GM21825 (cell line): ENCODE measurements around the gene FLVCR1.

Experiments used
- ATAC-seq: cut with Tn5 transposase; IDR thresholded peaks from one replicate; pipeline ENCODE4 v1.9.1; 2021; ENCODE audit warnings: mild to moderate bottlenecking, moderate library complexity; ENCODE audit not compliant: unreplicated experiment

FLVCR1 gene

DNA sequence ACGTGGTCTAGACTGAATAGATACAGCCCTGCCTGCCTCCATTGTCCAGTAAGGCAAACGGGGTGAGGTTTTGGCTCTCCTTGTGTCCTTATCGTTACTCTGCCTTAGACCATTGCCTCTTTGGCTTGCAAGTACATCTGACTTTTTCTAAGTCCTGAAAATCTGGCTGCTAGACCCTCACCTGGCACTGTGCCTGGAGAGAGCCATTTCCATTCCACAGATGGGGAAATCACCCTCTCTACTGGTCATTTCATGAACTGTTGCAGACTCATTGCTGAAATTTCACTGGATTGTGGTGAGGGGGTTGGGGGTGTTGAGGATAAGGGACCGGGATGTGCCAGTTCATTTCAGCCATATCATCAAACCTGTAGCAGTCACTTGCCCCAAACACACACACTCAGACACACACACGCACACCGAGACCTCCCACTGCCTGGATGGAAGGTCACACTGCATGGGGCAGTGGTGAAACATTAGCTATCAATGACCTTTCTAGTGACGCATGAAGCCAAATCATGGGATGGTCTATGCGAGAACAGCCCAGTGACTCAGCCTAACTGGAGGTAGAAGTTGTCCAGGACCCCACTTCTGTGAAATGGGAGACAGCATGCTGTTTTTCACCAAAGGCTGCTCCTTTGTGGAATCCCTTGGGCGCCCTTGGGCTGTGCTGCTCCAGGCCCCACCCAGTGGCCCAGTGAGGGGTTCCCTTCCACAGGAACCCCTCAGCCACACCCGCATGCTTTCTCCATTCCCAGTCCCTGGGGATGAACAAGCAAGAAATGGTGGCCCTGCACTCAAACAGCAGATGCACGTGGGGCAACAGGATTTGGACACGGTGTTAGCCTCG lies 57.4 kb downstream of the FLVCR1 start:
- no peak for ATAC-seq

DNA sequence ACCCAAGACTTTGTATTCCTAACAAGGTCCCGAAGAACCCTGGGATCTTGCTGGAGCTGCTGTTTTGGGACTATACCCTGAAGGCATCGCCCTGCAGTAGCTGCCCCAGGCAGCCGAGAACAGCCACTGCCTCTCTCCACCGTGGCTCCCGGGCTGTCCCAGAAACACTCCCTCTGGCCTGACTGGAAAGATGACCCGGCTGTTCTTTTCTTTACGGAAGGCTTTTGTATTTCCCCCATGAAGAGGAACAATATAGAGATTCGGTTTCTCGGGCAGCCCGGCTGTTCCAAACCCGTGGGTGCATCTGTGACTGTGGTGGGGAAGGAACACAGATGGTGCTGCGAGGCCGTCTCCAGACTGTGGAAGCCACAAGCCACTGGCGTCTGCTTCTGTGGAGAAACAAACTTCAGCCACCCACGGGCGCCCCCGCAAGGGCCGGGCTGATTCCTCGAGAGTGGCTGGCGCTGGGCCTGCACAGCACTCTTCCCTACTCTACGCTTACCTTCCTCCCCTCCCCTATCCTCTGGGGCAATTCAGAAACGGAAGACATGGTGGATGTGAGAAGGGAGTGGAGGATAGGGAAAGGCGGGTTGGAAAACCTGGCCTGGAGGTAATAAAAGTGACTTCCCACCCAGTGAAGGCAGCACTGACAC lies 58.5 kb downstream of the FLVCR1 start:
- no peak for ATAC-seq

DNA sequence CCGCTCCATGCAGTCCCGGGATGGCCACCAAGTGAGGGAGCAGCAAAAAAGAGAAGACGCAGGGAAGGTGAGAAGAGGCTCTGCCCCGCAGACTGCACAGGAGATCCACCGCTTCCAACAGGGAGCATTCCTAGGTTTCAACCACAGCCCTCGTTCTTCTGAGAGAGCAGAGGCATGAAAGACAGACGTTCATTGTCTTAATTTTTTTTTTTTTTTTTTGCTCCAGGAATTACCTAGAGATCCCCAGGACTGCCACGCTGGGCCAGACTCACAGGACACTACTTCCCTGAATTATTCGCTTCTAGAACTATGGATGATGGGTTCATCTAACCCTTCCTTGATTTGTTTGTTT lies 59.0 kb downstream of the FLVCR1 start:
- no peak for ATAC-seq

DNA sequence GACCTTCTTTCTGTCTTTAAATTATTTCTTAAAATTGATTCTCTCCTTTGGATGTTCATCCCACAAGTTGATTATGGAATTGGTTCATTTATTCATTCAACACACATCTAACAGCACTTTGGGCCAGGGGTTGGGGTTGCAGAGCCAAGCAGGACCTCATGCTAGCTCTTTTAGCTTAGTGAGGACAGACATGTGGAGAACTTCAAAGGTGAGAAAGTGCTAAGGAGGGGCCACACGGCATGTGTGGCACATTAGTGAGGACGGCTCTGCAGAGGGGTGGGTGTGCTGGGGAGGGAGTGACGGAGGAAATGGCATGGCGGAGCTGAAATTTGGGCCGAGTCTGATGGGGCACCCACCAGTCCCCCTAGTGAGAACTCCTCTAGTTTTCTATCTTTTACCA lies 59.8 kb downstream of the FLVCR1 start:
- no peak for ATAC-seq

DNA sequence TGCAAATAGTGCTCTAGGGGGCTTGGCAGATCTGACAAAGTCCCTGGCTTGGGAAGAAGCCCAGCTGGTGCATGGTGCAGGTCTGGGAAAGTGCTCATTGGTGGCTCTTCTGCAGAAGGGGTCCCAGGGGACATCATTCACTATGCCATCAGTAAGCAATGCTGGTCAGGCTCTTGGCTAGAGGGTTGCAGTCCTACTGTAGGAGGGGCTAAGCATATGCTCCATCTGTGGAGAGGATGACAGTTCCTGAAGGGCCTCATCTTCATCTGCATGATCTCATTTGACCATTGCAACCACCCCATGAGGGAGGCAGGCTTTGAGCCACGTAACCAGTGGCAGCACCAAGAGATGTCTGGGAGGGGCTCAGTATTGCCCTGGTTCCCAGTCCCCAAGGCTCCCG lies 60.7 kb downstream of the FLVCR1 start:
- no peak for ATAC-seq

DNA sequence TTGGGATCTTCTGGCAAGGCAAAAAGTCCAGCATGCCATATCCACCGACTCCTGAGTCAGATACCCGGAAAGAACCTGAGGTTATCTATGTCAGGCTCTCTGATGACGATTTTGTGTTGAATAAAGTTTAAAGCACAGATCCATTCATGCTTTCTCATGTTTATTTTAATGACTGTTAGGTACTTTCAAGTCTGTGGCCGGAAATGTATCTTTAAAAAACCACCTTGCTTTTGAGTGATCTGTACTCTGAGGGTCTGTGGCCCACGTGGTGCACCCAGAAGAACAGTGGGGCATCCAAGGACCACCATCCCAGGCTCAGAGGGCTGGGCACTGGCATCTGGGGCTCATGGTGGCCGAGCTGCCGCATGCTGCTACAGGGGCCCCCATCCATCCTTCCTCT lies 62.2 kb downstream of the FLVCR1 start:
- ATAC-seq, result no peak

DNA sequence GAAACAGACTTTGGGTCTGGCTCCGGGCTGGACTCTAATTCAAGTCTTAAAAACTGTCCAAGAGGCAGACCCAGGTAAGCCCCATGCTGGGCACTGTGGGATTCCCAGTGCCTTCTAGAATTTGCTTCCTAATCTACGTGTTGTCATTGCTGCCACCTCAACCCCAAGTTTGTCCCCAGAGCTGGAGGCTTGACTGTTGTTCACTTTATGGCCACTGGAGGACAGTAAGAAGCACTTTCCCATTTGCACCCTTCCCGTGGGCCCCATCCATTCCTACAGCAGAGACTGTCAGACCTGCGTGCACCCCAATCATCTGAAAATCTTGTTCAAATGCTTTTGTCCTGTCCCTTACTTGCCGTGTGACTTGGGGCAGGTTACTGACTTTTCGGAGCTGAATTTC lies 62.8 kb downstream of the FLVCR1 start:
- no peak for ATAC-seq

DNA sequence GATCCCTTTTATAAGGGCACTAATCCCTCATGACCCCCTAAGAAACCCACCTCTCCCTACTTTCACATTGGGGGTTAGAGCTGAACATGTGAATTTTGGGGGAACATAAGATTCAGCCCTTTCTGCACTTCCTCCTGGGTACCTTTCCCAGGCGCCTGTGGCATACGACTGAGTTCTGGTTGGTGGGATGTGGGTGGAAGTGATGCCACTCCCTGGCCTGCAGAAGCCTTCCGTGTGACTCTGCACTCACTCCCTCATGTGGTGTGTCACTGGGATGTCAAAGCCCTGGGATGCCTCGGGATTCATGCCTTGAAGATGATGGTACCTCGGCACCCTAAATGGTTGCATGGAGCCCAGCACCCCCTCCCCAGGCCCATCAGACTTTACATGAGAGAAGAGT lies 63.9 kb downstream of the FLVCR1 start:
- ATAC-seq, result no peak

DNA sequence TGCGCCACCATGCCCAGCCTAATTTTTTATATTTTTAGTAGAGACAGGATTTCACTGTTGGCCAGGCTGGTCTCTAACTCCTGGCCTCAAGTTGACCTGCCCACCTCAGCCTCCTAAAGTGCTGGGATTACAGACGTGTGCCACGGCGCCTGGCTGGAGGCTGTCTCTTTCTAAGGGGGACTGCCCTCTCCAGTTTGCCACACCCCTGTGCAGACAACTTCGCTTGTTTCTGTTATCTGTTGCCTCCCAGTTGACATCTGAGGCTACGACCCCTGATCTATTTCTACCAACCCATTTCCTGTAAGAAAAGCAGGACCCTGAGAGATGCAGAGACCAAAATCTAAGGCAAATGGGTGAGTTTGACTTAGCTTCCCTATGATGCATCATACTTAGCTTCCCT lies 68.3 kb downstream of the FLVCR1 start:
- no peak for ATAC-seq

DNA sequence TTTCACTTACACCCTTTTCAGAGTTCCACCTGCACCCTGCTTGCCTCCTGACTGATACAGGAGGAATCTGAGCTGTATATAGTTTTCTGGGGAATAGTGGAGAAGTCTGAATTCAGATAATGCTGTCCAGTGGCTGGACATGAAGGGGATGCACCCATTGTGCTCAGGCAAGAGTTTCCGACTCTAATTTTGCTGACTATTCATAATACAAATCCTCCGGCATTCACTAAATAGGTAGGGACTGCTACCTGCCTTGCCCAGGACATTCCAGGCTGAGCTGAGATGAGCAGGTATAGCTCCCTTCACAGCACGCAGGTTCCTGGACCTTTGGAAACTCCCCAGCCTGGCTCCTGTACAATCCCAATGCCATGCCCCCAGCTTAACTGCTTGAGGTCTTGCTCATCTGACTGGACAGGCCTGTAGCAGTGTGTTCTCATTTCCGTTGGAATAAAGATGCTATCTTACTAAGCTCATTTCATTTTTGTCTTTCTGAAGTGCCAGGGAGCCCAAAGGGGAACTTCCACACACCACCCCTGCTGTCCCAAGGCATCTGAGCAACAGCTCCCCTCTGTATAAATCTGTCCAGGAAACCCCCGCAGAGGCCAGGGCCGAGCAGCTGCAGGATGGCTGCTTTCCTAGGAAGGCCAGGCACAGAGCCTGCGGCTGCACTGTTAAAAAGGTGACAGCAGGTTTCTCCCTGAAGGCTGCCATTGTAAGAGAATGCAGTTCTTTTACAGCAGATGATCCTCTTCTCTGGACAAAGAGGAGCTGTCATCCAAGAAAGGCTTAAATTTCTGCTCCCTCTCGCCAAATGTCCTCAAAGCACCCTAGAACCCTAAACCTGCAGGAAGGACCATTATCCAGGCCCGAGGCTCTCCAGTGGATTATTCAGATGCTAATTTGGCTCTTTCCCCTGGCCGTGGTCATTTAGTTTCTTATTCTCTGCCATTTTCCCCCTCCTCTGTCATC lies 70.5 kb downstream of the FLVCR1 start:
- peak; percentile 63 for ATAC-seq

DNA sequence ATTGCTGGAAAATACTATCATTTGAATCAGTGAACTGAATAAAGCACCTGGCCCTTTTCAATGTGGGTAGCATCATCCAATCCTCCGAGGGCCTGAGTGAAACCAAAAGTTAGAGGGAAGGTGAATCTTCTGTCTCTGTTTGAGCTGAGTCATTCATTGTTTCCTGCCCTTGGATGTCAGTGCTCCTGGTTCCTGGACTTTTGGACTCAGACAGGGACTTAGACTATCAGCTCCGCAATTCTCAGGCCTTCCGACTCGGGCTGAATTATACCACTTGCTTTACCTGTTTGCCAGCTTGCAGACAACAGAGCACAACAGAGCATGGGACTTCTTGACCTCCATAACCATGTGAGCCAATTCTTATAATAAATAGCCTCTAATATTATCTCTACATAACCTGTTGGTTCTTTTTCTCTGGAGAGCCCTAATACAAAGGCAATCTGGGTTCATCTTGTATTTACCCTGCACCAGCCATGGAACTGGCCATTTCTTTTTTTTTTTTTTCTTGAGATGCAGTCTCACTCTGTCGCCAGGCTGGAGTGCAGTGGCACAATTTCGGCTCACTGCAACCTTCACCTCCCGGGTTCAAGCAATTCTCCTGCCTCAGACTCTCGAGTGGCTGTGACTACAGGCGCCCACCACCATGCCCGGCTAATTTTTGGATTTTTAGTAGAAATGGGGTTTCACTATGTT lies 73.1 kb downstream of the FLVCR1 start:
- ATAC-seq, result no peak

DNA sequence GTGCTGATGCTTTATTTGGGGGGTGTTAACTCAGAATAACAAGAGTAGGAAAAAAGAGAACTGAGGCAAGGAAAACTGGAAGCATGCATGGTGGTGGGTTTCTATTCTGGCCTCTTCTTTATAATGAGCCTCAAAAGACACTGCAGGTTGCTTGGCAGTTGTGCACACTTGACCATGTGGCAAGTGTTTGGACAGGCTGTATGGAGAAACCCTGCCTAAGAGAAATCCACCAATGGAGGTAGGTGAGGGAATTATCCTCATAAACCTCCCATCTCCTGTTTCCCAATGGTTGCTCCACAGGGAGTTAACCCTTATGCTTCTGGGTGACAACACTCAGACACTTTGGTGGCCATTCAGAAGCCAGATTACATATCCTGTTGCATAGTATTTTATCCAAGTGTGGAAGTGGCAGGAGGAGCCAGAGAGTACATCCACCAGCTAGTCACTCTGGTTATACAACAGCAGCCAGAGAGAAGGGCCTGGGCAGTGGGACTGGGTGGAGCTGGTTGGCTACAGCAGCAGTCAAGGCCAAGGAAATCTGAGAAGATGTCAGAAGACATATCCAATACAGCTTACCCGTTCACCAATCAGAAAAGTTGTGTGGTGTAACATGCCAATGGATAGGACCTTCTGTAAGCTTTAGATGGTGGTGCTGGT lies 75.9 kb downstream of the FLVCR1 start:
- no peak for ATAC-seq

DNA sequence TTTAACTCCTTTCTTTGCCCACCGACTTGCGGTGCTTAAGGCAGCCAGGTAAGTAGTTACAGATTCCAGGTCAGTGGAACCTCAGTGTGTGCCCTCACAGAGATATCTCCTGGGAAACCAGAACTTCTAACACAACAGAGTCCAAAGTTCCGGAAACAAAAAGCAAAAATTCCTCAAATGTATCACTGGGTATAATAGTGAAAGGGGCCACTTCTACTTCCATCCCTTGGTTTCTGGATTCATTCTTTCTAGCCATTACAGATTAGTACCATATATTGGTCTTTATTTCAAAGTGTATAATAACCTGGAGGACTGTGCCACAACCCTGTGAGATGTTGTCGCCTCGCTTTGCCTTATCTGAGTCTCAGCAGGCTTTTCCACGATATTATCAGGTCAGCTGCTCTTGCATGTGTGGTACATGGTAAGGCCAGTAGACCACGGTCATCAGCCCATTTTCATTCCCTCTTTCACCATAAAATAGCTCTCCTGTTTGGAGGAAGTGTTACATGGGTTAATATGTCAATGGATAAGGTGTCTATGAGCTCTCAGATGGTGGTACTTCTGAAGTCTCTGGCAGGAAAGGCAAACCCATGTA lies 77.4 kb downstream of the FLVCR1 start:
- ATAC-seq, result no peak

DNA sequence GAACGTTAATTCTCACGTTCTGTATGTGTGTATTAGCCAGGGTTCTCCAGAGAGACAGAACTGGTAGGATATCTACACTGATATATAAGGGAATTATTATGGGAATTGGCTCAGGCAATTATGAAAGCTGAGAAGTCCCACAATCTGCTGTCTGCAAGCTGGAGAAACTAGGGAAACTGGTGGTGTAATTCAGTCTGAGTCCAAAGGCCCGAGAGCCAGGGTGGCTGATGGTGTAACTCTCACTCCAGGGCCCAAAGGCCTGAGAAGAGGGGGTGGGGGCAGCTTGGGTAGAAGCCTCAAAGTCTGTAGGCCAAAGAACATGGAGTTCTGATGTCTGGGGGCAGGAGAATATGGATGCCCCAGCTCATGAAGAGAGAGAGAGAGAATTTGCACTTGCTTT lies 79.0 kb downstream of the FLVCR1 start:
- ATAC-seq, result no peak

DNA sequence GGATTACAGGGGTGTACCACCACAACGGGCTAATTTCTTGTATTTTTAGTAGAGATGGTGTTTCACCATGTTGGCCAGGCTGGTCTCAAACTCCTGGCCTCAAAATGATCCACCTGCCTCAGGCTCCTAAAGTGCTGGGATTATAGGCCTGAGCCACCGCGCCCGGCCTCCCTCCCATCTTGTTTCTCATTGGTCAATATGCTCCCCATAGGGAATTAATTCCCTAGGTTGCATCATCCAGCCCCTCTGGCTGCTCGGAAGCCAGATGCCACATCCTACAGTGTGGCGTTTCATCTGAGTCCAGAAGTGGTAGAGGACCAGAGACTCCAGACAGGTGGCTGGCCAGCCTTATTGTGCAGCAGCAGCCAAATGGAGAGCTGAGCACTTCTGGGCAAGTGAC lies 80.8 kb downstream of the FLVCR1 start:
- no peak for ATAC-seq

DNA sequence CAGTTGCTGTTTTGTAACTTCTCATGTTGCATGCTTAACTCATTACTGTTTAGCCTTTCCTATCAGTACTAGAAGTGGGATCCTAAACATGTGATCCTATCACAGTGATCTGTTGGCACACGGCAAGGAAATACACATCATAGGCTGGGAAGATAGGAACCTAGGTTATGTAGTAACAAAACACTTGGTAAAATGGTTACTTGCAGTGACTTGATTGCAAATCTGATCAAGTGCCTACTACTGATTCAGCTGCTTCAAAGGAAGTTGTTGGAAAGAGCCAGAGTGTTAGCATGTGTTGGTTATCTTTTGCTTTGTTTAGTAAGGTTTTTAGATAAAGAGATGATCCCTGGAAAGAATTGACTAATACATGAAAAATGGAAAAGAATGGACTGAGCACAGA lies 83.4 kb downstream of the FLVCR1 start:
- ATAC-seq, result no peak

DNA sequence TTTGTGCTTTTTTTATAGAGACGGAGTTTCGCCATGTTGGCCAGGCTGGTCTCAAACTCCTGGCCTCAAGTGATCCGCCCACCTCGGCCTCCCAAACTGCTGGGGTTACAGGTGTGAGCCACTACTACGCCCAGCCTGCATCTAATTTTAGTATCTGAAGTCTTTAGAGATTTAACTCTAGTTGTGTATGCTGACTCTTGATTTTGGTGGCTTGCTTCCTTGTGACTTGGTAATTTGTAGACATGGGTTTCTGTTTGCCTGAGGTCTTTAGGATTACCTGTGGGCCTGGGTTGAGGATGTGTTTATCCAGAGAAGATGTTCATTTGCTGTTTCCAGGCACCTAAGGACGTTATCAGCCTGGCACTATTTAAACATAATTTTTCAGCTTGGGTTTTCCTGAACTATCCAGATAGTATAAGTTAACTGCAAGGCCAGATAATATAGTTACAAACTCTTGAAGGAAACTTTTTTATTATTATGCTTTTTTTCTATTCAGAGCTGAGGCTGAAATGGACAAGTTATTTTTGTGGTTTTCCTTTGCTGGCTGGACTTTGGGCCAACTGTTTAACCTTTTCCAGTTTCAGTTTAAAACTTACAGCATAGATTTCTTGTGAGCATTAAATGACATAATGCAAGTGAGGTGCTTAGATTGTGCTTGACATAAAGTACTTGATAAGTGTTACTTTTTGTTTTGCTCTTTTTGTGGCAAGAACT lies 84.8 kb downstream of the FLVCR1 start:
- no peak for ATAC-seq

DNA sequence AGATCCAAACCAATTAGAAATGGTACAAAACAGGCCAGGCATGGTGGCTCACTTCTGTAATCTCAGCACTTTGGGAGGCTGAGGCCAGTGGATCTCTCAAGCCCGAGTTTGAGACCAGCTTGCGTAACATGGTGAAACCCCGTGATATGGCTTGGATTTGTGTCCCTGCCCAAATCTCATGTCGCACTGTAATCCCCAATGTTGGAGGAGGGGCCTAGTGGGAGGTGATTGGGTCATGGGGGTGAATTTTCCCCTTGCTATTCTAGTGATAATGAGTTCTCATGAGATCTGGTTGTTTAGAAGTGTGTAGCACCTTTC lies 85.3 kb downstream of the FLVCR1 start:
- ATAC-seq, result no peak

DNA sequence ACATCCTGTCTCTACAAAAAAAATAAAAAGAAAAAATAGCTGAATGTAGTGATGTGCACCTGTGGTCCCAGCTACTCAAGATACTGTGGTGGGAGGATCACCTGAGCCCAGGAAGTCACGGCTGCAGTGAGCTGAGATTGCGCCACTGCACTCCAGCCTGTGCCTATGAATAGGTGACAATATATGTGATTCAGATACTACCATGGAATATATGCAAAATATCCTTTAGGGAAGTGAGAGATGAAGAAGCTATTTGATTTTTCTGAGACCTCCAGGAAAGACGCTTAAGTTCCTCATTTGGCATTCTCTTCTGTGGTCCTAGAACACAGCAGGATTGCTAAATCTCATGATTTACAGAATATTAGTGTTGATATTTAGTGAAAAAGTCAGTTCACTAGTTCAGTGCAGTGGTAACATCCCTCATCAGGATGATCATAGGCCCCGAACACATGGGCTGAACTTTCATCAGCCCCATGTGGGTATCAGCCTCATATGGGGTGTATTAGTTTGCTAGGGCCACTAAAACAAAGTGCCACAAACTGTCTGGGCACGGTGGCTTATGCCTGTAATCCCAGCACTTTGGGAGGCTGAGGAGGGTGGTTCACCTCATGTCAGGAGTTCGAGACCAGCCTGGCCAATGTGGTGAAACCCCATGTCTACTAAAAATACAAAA lies 86.3 kb downstream of the FLVCR1 start:
- ATAC-seq, result no peak
